T-helper 2 cell treated with Interferon-gamma antibody and Interleukin-4, amounts not matched to agents 5 μg/mL and 100 μg/mL, for 36 hours (primary cell): ENCODE measurements around the gene POTEF.
"Not testable (repeated sequence)": the region's sequence is repeated elsewhere in the genome, so short reads cannot be mapped to it uniquely, and the experiment has no call there.

Source experiments
- DNase-seq: peaks from one replicate; pipeline ENCODE4 v3.0.0; 2021; ENCODE audit warnings: low spot score
- H3K27ac Mint-ChIP-seq: one replicate; pipeline ENCODE4 v1.8.0; 2021; ENCODE audit warnings: mild to moderate bottlenecking, mixed read lengths
- H3K27me3 Mint-ChIP-seq: one replicate; pipeline ENCODE4 v1.8.0; 2021; ENCODE audit warnings: low read depth, mixed read lengths
- H3K36me3 Mint-ChIP-seq: one replicate; pipeline ENCODE4 v1.8.0; 2021; ENCODE audit warnings: low read depth, mixed read lengths
- H3K4me1 Mint-ChIP-seq: one replicate; pipeline ENCODE4 v1.8.0; 2021; ENCODE audit warnings: low read depth, mixed read lengths
- H3K4me3 Mint-ChIP-seq: one replicate; pipeline ENCODE4 v1.8.0; 2022; ENCODE audit warnings: mild to moderate bottlenecking, moderate library complexity, mixed read lengths
- H3K9me3 Mint-ChIP-seq: one replicate; pipeline ENCODE4 v1.8.0; 2021; ENCODE audit warnings: mixed read lengths

The POTEF gene

DNA sequence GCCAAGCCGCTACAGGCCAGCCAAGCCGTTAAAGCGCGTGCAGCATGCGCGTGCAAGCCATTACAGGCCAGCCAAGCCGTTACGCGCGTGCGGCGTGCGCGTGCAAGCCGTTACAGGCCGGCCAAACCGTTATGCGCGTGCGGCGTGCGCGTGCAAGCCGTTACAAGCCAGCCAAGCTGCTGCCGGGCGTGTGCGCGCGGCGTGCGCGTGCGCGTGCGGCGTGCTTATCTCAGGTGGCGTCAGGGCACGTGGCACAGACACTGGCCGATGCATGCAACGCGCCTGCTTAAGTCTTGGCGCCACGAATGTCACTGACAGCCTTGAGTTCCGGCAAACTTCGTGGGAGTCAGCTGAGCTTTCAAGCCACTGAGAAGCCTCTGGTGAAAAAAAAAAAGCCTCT lies 8.1 kb downstream of the POTEF start:
- not testable (repeated sequence) for H3K36me3 Mint-ChIP-seq, H3K27ac Mint-ChIP-seq, H3K4me3 Mint-ChIP-seq, DNase-seq, H3K4me1 Mint-ChIP-seq, H3K27me3 Mint-ChIP-seq, H3K9me3 Mint-ChIP-seq

- not testable (repeated sequence) for H3K9me3 Mint-ChIP-seq, H3K4me1 Mint-ChIP-seq, H3K36me3 Mint-ChIP-seq, H3K27ac Mint-ChIP-seq, DNase-seq, H3K4me3 Mint-ChIP-seq, H3K27me3 Mint-ChIP-seq
These were observed 26.2 kb downstream of the POTEF start for GRCh38 chr2:130102597-130103363.

GRCh38 chr2:130062645-130063044 lies 66.4 kb downstream of the POTEF start:
- not testable (repeated sequence) for H3K27me3 Mint-ChIP-seq, H3K9me3 Mint-ChIP-seq, H3K36me3 Mint-ChIP-seq, H3K4me1 Mint-ChIP-seq, H3K27ac Mint-ChIP-seq, H3K4me3 Mint-ChIP-seq, DNase-seq

- DNase-seq, H3K36me3 Mint-ChIP-seq, H3K27me3 Mint-ChIP-seq, H3K9me3 Mint-ChIP-seq, H3K4me1 Mint-ChIP-seq, H3K27ac Mint-ChIP-seq, H3K4me3 Mint-ChIP-seq: not testable (repeated sequence)
These were observed 69.0 kb downstream of the POTEF start for GRCh38 chr2:130059982-130060381.

DNA sequence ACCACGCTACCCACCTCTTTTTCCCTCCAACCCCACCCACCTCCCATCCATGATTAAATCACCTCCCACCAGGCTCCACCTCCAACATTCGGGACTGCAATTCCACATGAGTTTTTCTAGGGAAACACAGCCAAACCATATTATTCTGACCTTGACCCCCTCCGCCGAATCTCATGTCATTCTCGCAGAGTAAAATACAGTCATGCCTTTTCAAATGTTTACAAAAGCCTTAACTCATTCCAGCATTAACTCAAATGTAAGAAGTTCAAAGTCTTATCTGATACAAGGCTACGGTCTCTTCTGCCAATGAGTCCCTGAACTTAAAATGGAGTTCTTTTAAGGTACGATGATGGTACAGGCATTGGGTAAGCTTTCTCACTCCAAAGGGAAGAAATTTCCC lies 72.7 kb downstream of the POTEF start:
- not testable (repeated sequence) for H3K27me3 Mint-ChIP-seq, H3K4me3 Mint-ChIP-seq, DNase-seq

DNA sequence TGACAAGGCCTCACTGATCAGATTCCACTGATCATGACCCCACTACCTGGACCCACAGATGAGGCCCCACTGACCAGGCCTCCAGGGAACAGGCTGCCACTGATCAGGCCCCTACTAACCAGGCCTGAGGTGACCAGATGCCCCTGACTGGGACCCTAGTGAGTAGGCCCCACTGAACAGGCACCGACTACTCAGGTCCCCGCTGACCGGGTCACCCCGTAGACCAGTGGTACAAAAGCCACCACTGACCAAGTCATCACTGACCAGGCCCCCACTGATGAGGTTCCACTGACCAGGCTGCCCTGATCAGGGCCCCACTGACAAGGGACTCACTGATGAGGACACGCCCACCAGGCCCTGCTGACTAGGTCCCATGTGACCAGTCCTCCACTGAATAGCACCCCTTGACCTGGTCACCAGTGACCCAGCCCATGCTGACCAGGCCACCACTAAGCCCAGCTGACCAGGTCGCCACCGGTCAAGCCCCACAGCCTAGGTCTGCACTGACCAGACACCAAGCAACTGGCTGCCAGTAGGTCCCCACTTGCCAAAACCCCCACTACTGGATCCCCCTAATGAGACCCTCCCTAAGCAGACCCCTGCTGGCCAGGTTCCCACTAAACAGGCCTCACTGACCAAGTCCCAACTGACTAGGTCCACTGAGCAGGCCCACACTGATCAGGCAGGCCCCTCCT lies 75.7 kb downstream of the POTEF start:
- H3K4me1 Mint-ChIP-seq, H3K4me3 Mint-ChIP-seq, H3K27ac Mint-ChIP-seq, H3K9me3 Mint-ChIP-seq, H3K36me3 Mint-ChIP-seq, H3K27me3 Mint-ChIP-seq, DNase-seq: not testable (repeated sequence)

More for the DNA sequence above, 72.7 kb downstream of the POTEF start:
- H3K9me3 Mint-ChIP-seq, H3K27ac Mint-ChIP-seq, H3K4me1 Mint-ChIP-seq, H3K36me3 Mint-ChIP-seq: not testable (repeated sequence)

DNA sequence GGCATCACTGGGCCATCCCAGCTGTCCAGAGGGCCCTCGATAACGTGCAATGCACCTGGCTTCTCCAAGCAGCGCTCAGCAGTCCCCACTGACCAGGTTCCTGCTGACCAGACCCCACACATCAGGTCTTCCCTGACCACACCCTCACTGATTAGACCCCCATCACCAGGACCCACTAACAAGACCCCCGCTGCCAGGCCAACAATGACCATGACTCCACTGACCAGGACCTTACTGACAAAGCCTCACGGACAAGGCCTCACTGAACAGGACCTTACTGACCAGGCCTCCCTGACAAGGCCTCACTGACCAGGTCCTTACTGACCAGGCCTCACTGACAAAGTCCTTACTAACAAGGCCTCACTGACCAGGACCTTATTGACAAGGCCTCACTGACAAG lies 76.6 kb downstream of the POTEF start:
- H3K36me3 Mint-ChIP-seq, H3K27ac Mint-ChIP-seq, DNase-seq, H3K4me1 Mint-ChIP-seq, H3K27me3 Mint-ChIP-seq, H3K4me3 Mint-ChIP-seq, H3K9me3 Mint-ChIP-seq: not testable (repeated sequence)

GRCh38 chr2:130048422-130048821 lies 80.6 kb downstream of the POTEF start:
- H3K4me1 Mint-ChIP-seq, H3K36me3 Mint-ChIP-seq, DNase-seq, H3K27ac Mint-ChIP-seq, H3K4me3 Mint-ChIP-seq, H3K27me3 Mint-ChIP-seq, H3K9me3 Mint-ChIP-seq: not testable (repeated sequence)

DNA sequence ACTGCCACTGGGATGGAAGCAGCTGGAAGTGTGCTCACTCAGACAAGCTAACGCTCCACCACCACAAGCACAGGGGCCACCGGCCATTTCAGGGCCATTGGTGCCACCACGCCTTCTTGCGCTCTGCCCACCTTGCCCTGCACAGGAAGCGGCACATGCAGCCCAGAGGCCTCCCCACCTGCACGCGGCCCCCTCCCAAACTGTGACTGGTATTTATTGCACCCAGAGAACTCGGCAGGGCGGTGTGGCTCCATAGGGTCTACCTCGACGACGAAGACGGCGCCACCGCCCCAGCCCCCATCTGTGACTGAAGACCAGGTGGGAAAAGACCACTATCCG lies 90.8 kb downstream of the POTEF start:
- H3K4me3 Mint-ChIP-seq, H3K27ac Mint-ChIP-seq, H3K36me3 Mint-ChIP-seq, H3K27me3 Mint-ChIP-seq, H3K4me1 Mint-ChIP-seq, H3K9me3 Mint-ChIP-seq, DNase-seq: not testable (repeated sequence)

DNA sequence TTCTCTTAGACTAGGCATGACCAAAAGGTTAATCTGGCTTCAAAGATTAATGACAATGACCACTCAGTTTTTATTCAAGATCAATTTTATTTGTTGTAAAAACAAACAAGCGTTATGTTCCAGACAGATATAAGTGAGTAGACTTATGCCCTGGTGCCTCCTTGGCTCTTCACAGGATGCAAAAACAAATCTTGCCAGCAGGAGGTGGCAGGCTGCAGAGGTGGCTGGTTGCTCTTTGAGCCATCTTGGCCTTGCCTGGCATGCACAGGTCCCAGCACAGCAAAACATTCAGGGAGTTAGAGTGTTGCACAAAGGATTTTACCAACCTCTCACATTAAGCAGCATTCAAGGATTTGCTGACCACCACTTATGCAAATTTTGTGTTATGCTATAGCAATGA lies 103.1 kb downstream of the POTEF start:
- not testable (repeated sequence) for H3K36me3 Mint-ChIP-seq, H3K4me3 Mint-ChIP-seq, H3K27me3 Mint-ChIP-seq, H3K27ac Mint-ChIP-seq, H3K9me3 Mint-ChIP-seq, DNase-seq, H3K4me1 Mint-ChIP-seq
